ENCODE measurements around the gene XIST.

Gene XIST

GRCh38 chrX:73840120-73840924 is 12.2 kb downstream of the XIST start:
- CTCF ChIA-PET = no interaction called here
- POLR2A ChIA-PET = no interaction called here
- no peak for TF ChIP-seq CTCF (IDR thresholded peaks at IDR 0.05; ENCODE audit: control extremely low read depth, extremely low read depth, low read depth, missing control alignments)
- DNase-seq (ENCODE audit: extremely low spot score) = no peak

GRCh38 chrX:73839152-73839551 is 13.4 kb downstream of the XIST start:
- no peak for DNase-seq (ENCODE audit: extremely low spot score)
- CTCF ChIA-PET = interaction anchor here (1.2 kb wide), 1 partner anchor 16 kb away, joined by 4 read pairs; no protein-coding TSS in a partner anchor
- no peak for TF ChIP-seq CTCF (IDR thresholded peaks at IDR 0.05; ENCODE audit: control extremely low read depth, extremely low read depth, low read depth, missing control alignments)
- POLR2A ChIA-PET = no interaction called here

- CTCF ChIA-PET = interaction anchor here (1.2 kb wide), 1 partner anchor 17 kb away, joined by 4 read pairs; no protein-coding TSS in a partner anchor
- DNase-seq (ENCODE audit: extremely low spot score) = no peak
- POLR2A ChIA-PET = no interaction called here
- TF ChIP-seq CTCF (IDR thresholded peaks at IDR 0.05; ENCODE audit: control extremely low read depth, extremely low read depth, low read depth, missing control alignments) = no peak
Measured at GRCh38 chrX:73838123-73838522, 14.4 kb downstream of the XIST start.

GRCh38 chrX:73836956-73837477 is 15.5 kb downstream of the XIST start:
- DNase-seq (ENCODE audit: extremely low spot score) = no peak
- no peak for TF ChIP-seq CTCF (IDR thresholded peaks at IDR 0.05; ENCODE audit: control extremely low read depth, extremely low read depth, low read depth, missing control alignments)
- ChIA-PET CTCF (no interaction called here), POLR2A (no interaction called here)

GRCh38 chrX:73834219-73834618 is 18.3 kb downstream of the XIST start:
- CTCF ChIA-PET = no interaction called here
- POLR2A ChIA-PET = no interaction called here
- TF ChIP-seq CTCF (IDR thresholded peaks at IDR 0.05; ENCODE audit: control extremely low read depth, extremely low read depth, low read depth, missing control alignments) = no peak
- DNase-seq (ENCODE audit: extremely low spot score) = no peak

- CTCF ChIA-PET = no interaction called here
- no peak for TF ChIP-seq CTCF (IDR thresholded peaks at IDR 0.05; ENCODE audit: control extremely low read depth, extremely low read depth, low read depth, missing control alignments)
- DNase-seq (ENCODE audit: extremely low spot score) = no peak
- POLR2A ChIA-PET = no interaction called here
Measured at GRCh38 chrX:73832319-73832718, 20.2 kb downstream of the XIST start.

Data from GM10248 (cell line).